Keratinocyte (primary cell): Measurements from ENCODE around the gene AHCY.
"Not testable (repeated sequence)": the region's sequence is repeated elsewhere in the genome, so short reads cannot be mapped to it uniquely, and the experiment has no call there.

Experiments
- EZH2 ChIP-seq: IDR thresholded peaks from one replicate; pipeline ENCODE4 v1.6.1; 2012; ENCODE audit warnings: inconsistent platforms, mild to moderate bottlenecking, low read length, moderate library complexity
- TF ChIP-seq, protein P1 (sequence below), 3 experiments: IDR thresholded peaks in 1 of 3; conservative IDR thresholded peaks in 1 of 3; optimal IDR thresholded peaks in 1 of 3; 2 replicates in 2 of 3; 3 replicates in 1 of 3; pipeline versions ENCODE3 to v1.5.1; 2011; ENCODE audit warnings: low read length in 3 of 3, mild to moderate bottlenecking in 3 of 3, moderate library complexity in 2 of 3, control low read depth in 1 of 3, inconsistent platforms in 1 of 3; ENCODE audit not compliant: insufficient read depth in 2 of 3; ENCODE audit errors: extremely low read depth in 1 of 3

DNA sequence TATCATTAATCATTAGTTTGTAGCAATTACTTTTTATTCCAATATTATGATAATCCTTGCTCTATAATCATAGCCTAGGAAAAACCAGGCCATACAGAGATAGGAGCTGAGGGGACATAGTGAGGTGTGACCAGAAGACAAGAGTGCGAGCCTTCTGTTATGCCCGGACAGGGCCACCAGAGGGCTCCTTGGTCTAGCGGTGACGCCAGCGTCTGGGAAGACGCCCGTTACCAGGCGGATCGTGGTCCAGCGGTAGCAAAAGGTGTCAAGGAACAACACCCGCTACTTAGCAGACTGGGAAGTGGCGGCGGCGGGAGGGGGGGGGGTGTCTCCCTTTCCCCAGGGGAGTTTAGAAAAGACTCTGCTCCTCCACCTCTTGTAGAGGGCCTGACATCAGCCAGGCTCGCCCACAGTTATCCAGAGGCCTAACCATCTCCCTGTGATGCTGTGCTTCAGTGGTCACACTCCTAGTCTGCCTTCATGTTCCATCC, 4.8 kb downstream of the AHCY start:
- TF ChIP-seq, protein P1, sequence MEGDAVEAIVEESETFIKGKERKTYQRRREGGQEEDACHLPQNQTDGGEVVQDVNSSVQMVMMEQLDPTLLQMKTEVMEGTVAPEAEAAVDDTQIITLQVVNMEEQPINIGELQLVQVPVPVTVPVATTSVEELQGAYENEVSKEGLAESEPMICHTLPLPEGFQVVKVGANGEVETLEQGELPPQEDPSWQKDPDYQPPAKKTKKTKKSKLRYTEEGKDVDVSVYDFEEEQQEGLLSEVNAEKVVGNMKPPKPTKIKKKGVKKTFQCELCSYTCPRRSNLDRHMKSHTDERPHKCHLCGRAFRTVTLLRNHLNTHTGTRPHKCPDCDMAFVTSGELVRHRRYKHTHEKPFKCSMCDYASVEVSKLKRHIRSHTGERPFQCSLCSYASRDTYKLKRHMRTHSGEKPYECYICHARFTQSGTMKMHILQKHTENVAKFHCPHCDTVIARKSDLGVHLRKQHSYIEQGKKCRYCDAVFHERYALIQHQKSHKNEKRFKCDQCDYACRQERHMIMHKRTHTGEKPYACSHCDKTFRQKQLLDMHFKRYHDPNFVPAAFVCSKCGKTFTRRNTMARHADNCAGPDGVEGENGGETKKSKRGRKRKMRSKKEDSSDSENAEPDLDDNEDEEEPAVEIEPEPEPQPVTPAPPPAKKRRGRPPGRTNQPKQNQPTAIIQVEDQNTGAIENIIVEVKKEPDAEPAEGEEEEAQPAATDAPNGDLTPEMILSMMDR (optimal IDR thresholded peaks at IDR 0.05 in 1 of 3, IDR thresholded peaks at IDR 0.05 in 1 of 3, conservative IDR thresholded peaks at IDR 0.05 in 1 of 3; ENCODE audit: extremely low read depth in 1 of 3, insufficient read depth in 2 of 3, low read length in 3 of 3) = not testable (repeated sequence)
- TF ChIP-seq EZH2 = not testable (repeated sequence)
